Large intestine (tissue), 3 donors: ENCODE measurements around the gene TMEM120B. TPM values are rescaled to one million over a fixed set of nuclear protein-coding genes. Genes with fewer than 3 reads are reported as not detected.
A peak's percentile ranks its signal among the peaks of the same experiment; 100 is the strongest.

Source experiments
- DNase-seq, 2 donors: peaks; one replicate each; pipeline versions ENCODE4 v3.0.0 to v3.0.0-alpha.2; 2013
- H3K27ac ChIP-seq: one replicate; pipeline ENCODE4 v1.5.1; 2013; ENCODE audit warnings: low read length
- H3K27me3 ChIP-seq: 2 replicates; pipeline ENCODE4 v1.6.1; 2013; ENCODE audit warnings: low read length; ENCODE audit not compliant: control insufficient read depth, insufficient read depth
- H3K36me3 ChIP-seq: 2 replicates; pipeline ENCODE4 v1.6.1; 2013; ENCODE audit warnings: low read length; ENCODE audit not compliant: control insufficient read depth, insufficient read depth
- H3K4me1 ChIP-seq: one replicate; pipeline ENCODE4 v1.6.1; 2013; ENCODE audit warnings: low read length; ENCODE audit not compliant: control insufficient read depth, insufficient read depth
- H3K4me3 ChIP-seq: one replicate; pipeline ENCODE4 v1.5.1; 2013; ENCODE audit warnings: low read length
- H3K9me3 ChIP-seq: one replicate; pipeline ENCODE4 v1.6.1; 2013; ENCODE audit warnings: mild to moderate bottlenecking, low read depth, low read length, moderate library complexity; ENCODE audit not compliant: control insufficient read depth
- WGBS: methylation state at CpG from one replicate; pipeline ENCODE4 v1.1.5; 2013; ENCODE audit warnings: low lambda C conversion rate; ENCODE audit not compliant: insufficient coverage; 5-methylcytosine and 5-hydroxymethylcytosine counted together
- polyA plus RNA-seq: library from polyadenylated mRNA; unstranded; fragments of 120-200 nt; gene quantifications from one replicate; pipeline ENCODE4 v1.2.1, GENCODE V29; 2013

Gene TMEM120B
- polyA plus RNA-seq, 1 donor, result 14.9 TPM

DNA sequence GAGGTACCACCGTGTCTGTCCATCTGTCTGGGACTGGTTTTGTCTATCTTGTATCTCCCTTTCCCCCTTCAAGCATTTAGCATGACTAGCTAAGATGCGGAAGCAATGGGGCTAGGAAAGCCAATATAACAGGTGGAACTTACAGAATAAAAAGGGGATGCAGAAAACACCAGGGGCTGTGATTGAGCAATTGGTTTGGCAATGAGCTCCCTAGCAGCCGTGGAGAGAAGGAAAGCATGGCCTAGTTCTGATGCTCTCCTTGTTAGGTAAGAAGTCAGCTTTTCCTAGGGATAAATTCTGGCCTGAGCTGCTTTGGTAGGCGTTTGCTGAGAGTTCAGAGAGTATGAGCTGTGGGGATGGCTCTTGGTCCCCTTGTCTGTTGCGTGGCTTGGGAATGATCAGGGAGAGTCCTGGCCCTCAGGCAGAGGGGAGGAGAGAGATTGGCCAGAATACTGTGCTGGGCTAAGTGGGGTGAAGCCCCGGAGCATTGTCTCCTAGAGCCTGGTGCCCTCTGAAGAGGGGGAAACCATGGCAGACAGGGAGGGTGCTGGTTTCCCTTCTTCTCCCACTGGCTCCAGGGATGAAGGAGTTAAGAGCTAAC is 98.4 kb downstream of the TMEM120B start:
- H3K27ac ChIP-seq, result no peak overlapping the region
- H3K27me3 ChIP-seq, result no peaks in the 10 kb centered on the region
- H3K9me3 ChIP-seq, result no peaks in the 10 kb centered on the region
- H3K36me3 ChIP-seq, result peaks cover 60% of the 10 kb centered on the region
- H3K4me1 ChIP-seq, result peaks cover 34% of the 10 kb centered on the region
- no peak for DNase-seq
- WGBS, result no CpG with 5 or more reads among the region's 6 CpGs
- H3K4me3 ChIP-seq, result peak overlapping the region; percentile 46

DNA sequence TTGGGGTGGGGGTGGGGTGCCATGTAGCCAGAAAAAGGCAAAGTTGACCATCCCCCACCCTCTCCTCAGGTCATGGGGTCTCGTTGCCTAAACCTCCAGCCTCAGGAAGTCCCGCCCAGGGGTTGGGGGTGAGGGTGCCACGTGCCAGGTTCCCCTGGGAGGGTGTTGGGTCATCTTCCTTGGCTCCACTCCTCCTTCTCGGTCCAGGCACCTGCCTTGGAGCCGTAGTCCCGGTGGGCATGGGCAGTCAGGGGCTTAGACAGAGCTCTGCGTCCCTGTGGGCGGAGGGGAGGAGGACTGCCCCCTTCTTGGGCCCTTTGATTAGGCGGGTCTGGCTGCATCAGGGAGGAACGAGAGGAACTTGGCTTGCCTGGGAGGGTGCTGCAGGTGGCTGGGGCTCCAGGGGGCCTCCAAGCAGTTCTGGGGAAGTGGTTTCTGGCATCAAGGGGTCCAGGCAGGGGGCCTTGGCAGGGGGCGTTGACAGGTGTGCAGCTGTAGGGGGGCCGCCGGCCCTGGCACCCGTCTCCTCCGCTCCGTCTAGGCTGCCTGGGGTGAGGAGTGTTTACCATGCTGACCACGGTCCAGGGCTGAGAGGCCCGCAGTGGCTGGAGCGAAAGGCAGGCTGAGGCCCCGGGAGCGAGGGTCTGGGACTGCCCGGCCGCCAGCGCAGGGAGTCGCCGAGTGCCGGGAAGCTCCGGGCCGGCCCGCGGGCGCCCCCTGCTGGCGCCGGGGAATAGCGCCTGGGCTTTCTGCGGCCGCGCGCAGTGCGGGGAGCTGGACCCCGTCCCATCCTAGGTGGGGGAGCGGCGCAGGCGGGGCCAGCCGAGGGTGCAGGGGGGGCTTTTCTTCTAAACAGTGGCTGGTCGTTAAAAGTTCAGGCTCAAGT is 99.1 kb downstream of the TMEM120B start:
- peaks cover 29% of the 10 kb centered on the region for H3K4me1 ChIP-seq
- DNase-seq, result peak in 1 of 2 donors; percentile 62
- no peaks in the 10 kb centered on the region for H3K9me3 ChIP-seq
- H3K4me3 ChIP-seq, result peak overlapping the region; percentile 58
- peaks cover 66% of the 10 kb centered on the region for H3K36me3 ChIP-seq
- WGBS, result no CpG with 5 or more reads among the region's 46 CpGs
- H3K27ac ChIP-seq, result peak overlapping the region; percentile 54
- H3K27me3 ChIP-seq, result no peaks in the 10 kb centered on the region

DNA sequence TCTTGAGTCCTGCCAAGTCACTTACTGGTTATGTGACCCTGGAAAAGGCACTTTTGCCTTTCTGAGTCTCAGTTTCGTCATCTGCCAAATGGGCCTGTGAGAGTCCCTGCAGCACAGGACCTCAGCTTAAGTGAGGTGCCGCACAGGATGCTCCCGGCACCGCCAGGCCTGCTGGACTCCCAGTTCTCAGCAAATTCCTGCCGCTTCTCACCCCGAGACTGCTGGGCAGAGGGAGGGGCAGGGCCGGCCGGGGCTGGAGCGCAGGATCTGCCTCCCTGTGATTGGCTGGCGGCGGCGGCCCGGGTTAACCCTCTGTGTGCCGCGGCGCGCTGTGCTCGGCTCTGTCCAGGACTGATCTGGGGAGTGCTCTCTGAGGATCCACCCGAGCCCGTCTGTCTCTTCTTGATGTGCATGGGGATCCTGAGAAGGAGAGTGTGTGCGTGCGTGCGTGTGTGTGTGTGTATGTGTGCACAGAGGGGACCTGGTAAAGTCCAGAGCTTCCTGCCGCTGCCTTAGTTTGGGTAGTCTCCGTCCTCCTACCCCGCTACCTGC is 99.8 kb downstream of the TMEM120B start:
- Histone ChIP-seq H3K4me3 (peak overlapping the region; percentile 58), H3K36me3 (peaks cover 73% of the 10 kb centered on the region), H3K4me1 (peaks cover 22% of the 10 kb centered on the region), H3K9me3 (no peaks in the 10 kb centered on the region), H3K27ac (peak overlapping the region; percentile 47), H3K27me3 (no peaks in the 10 kb centered on the region)
- WGBS, result no CpG with 5 or more reads among the region's 26 CpGs
- peak in 1 of 2 donors; percentile 82 for DNase-seq

DNA sequence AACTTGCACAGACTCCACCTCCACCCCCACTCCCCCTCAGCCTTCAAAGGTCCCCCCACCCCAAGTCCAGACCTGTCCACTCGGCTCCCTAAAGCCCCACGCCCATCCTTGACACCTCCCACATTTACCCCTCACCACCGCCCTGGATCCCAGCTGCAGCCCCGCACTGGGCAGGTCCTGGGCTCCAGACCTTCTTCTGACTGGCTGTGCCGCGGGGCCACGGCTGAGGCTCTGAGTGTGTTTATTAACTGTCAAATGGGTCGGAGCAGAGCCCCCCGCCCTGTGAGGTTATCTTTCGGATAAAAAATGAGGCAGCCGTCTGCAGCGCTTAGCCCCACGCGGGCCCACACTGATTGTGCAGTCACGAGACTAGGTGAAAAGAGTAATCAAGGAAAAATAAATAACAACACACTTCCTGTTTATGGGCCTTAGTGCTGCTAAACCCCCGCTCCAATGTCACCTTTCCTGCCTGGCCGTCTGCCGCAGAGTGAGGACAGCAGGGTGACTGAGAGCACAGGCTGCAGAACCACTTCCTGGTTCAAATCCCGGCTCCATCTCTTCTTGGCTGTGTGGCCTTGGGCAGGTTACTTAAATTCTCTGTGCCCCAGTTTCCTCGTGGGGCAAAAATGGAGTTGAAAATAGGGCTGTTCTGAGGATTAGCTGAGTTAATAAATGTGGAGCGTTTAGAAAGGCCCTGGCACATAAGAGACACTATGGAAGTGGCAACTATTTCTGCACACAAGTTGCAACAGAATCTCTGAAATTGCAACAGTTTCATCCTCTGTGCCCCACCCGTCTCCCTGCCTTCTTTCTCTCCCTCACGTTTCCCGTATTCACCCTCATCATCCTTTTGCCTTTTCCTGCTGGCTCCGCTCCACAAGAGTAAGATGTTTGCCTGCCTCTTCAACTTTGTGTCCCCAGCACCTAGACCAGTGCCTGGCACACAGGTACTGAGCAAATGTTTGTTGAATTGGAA is 100.7 kb downstream of the TMEM120B start:
- peak overlapping the region; percentile 58 for H3K4me3 ChIP-seq
- WGBS, result no CpG with 5 or more reads among the region's 25 CpGs
- no peaks in the 10 kb centered on the region for H3K9me3 ChIP-seq
- H3K27ac ChIP-seq, result peak overlapping the region; percentile 15
- no peaks in the 10 kb centered on the region for H3K27me3 ChIP-seq
- peak in 1 of 2 donors; percentile 35 for DNase-seq
- H3K4me1 ChIP-seq, result peaks cover 20% of the 10 kb centered on the region
- H3K36me3 ChIP-seq, result peaks cover 74% of the 10 kb centered on the region

DNA sequence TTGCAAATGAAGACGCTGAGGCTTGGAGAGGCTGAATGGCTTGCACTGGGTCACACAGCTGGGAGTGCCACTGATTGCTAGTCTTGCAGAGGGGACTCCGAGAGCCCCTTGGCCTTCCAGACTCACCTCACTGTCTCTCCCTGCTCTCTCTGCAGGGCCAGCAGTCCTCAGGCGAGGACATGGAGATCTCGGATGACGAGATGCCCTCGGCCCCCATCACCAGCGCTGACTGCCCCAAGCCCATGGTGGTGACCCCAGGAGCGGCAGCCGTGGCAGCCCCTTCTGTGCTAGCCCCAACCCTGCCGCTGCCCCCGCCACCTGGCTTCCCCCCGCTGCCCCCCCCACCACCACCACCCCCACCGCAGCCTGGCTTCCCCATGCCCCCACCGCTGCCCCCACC is 101.4 kb downstream of the TMEM120B start:
- Histone ChIP-seq H3K4me3 (no peak overlapping the region), H3K36me3 (peaks cover 67% of the 10 kb centered on the region), H3K27me3 (no peaks in the 10 kb centered on the region), H3K27ac (no peak overlapping the region), H3K9me3 (no peaks in the 10 kb centered on the region), H3K4me1 (peaks cover 20% of the 10 kb centered on the region)
- WGBS, result no CpG with 5 or more reads among the region's 14 CpGs
- DNase-seq, result no peak

DNA sequence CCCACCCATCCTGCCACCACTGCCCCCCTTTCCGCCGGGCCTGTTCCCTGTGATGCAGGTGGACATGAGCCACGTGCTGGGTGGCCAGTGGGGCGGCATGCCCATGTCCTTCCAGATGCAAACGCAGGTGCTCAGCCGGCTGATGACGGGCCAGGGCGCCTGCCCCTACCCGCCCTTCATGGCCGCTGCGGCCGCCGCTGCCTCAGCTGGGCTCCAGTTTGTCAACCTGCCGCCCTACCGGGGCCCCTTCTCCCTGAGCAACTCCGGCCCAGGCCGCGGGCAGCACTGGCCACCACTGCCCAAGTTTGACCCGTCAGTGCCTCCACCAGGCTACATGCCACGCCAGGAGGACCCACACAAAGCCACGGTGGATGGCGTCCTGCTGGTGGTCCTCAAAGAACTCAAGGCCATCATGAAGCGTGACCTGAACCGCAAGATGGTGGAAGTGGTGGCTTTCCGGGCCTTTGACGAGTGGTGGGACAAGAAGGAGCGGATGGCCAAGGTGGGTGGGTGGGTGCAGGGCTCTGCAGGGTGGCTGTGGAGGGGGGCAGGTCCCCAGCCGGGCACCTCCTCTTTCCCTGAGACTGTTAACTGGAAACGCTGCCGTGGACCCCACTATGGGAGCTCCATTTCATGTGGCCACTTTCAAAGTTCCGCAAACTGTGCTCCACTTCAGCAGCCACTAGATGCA is 102.0 kb downstream of the TMEM120B start:
- Histone ChIP-seq H3K36me3 (peaks cover 66% of the 10 kb centered on the region), H3K27ac (no peak overlapping the region)
- no peak for DNase-seq

DNA sequence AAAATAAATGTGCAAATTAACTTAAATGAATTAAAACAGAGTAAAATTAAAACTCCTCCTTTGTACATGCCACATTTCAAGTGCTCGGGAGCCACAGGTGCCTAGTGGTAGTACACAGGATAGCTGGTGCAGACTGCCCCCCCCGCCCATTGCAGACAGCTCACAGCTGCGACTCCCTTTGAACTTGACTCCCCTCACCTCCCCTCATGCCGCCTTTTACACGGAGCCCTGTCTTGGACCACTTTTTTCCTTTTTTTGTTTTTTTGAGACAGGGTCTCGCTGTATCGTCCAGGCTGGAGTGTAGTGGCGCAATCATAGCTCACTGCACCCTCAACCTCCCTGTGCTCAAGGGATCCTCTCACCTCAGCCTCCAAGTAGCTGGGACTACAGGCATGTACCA is 102.7 kb downstream of the TMEM120B start:
- H3K4me1 ChIP-seq, result peaks cover 20% of the 10 kb centered on the region
- H3K4me3 ChIP-seq, result no peak overlapping the region
- no CpG with 5 or more reads among the region's 8 CpGs for WGBS
- no peaks in the 10 kb centered on the region for H3K27me3 ChIP-seq
- H3K9me3 ChIP-seq, result no peaks in the 10 kb centered on the region
- DNase-seq, result no peak
- H3K36me3 ChIP-seq, result peaks cover 66% of the 10 kb centered on the region
- no peak overlapping the region for H3K27ac ChIP-seq

More for the DNA sequence above, 102.0 kb downstream of the TMEM120B start:
- Histone ChIP-seq H3K4me3 (no peak overlapping the region), H3K27me3 (no peaks in the 10 kb centered on the region), H3K9me3 (no peaks in the 10 kb centered on the region), H3K4me1 (peaks cover 20% of the 10 kb centered on the region)
- WGBS, result no CpG with 5 or more reads among the region's 31 CpGs

DNA sequence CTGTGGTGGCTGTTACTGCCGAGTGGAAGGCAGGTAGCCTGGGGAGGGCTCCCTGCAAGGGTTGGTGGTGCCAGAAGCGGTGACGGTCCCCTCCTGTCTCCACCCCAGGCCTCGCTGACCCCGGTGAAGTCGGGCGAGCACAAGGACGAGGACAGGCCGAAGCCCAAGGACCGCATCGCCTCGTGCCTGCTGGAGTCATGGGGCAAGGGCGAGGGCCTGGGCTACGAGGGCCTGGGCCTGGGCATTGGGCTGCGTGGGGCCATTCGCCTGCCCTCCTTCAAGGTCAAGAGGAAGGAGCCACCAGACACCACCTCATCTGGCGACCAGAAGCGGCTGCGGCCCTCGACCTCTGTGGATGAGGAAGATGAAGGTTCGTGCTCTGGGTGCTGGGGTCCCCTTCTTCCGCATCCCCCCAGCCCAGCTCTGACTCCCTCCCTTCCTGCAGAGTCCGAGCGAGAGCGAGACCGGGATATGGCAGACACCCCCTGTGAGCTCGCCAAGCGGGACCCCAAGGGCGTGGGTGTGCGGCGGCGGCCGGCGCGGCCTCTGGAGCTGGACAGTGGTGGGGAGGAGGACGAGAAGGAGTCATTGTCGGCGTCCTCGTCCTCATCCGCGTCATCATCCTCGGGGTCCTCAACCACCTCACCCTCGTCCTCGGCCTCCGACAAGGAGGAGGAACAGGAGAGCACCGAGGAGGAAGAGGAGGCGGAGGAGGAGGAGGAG is 104.5 kb downstream of the TMEM120B start:
- Histone ChIP-seq H3K9me3 (no peaks in the 10 kb centered on the region), H3K27me3 (no peaks in the 10 kb centered on the region), H3K36me3 (peaks cover 61% of the 10 kb centered on the region), H3K4me1 (peaks cover 6% of the 10 kb centered on the region), H3K27ac (no peak overlapping the region), H3K4me3 (no peak overlapping the region)
- DNase-seq, result no peak
- WGBS, result no CpG with 5 or more reads among the region's 47 CpGs

DNA sequence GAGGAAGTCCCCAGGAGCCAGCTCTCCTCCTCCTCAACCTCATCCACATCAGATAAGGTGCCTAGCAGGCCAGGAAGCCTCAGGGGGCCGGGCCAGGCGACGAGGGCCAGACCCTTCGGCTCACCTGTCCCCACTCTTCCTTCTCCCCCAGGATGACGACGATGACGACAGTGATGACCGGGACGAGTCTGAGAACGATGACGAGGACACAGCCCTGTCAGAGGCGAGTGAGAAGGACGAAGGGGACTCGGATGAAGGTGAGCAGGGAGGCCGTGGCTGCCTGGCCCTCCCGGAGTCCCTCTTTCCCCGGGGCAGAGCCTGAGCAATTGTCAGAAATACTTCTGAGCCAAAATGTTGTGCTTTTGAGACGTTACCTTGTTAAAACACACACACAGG is 105.1 kb downstream of the TMEM120B start:
- Histone ChIP-seq H3K27ac (no peak overlapping the region), H3K4me1 (peaks cover 4% of the 10 kb centered on the region), H3K4me3 (no peak overlapping the region), H3K9me3 (no peaks in the 10 kb centered on the region), H3K27me3 (no peaks in the 10 kb centered on the region), H3K36me3 (peaks cover 67% of the 10 kb centered on the region)
- DNase-seq, result no peak
- no CpG with 5 or more reads among the region's 18 CpGs for WGBS
